SK-N-SH (cell line): ENCODE results near the gene SOX8. TPM values are rescaled to one million over a fixed set of nuclear protein-coding genes. Genes with fewer than 3 reads are reported as not detected.

Experiments
- CTCF ChIA-PET: fragments of 300-600, 350-600 bp; formaldehyde crosslinking; extraction: SDS; loops from one replicate; lab custom pipeline; 2021; lab: Yijun Ruan, JAX
- POLR2A ChIA-PET: fragments of 350-600 bp; sonication (Branson Sonifier 250); formaldehyde crosslinking; extraction: SDS; loops from one replicate; lab custom pipeline; 2020; ENCODE audit warnings: antibody characterized with exemption, inconsistent platforms; lab: Yijun Ruan, JAX
- DNase-seq: peaks from one replicate; pipeline ENCODE4 v3.0.0; 2012
- H2AFZ ChIP-seq: fragments of 200-600 bp; sonication (generic); 2 replicates; pipeline ENCODE4 v1.8.1; 2016; ENCODE audit warnings: antibody characterized with exemption, mild to moderate bottlenecking, low read depth
- H3F3A ChIP-seq: fragments of 200-600 bp; sonication (generic); replicated peaks from 2 replicates; pipeline ENCODE3; 2016; ENCODE audit warnings: antibody characterized with exemption, mild to moderate bottlenecking; ENCODE audit not compliant: insufficient read depth
- H3K27ac ChIP-seq, 2 experiments: fragments of 200-500 bp in 1 of 2; fragments of 200-600 bp in 1 of 2; sonication (Bioruptor generic) in 1 of 2; sonication (generic), shearing (Covaris generic) in 1 of 2; 2 replicates each; pipeline versions ENCODE4 v1.5.1 to v1.6.1; 2014 to 2016; ENCODE audit warnings: low read depth in 2 of 2, inconsistent platforms in 1 of 2, low read length in 1 of 2, mild to moderate bottlenecking in 1 of 2, mixed read lengths in 1 of 2
- H3K27me3 ChIP-seq: fragments of 200-600 bp; sonication (generic), shearing (Covaris generic); 2 replicates; pipeline ENCODE4 v1.6.1; 2016; ENCODE audit warnings: mixed run types; ENCODE audit not compliant: insufficient read depth
- H3K36me3 ChIP-seq, 2 experiments: fragments of 200-500 bp in 1 of 2; fragments of 200-600 bp in 1 of 2; sonication (Bioruptor generic) in 1 of 2; sonication (generic) in 1 of 2; replicated peaks in 1 of 2; 2 replicates each; pipeline versions ENCODE3 to v1.5.1; 2014 to 2016; ENCODE audit warnings: low read length in 1 of 2, mild to moderate bottlenecking in 1 of 2; ENCODE audit not compliant: insufficient read depth in 2 of 2, control insufficient read depth in 1 of 2
- H3K4me1 ChIP-seq, 2 experiments: fragments of 200-500 bp in 1 of 2; fragments of 200-600 bp in 1 of 2; sonication (Bioruptor generic) in 1 of 2; sonication (generic), shearing (Covaris generic) in 1 of 2; 2 replicates each; pipeline versions ENCODE4 v1.5.1 to v1.6.1; 2014 to 2016; ENCODE audit warnings: low read depth in 1 of 2, low read length in 1 of 2, mixed run types in 1 of 2; ENCODE audit not compliant: insufficient read depth in 2 of 2, control insufficient read depth in 1 of 2
- H3K4me2 ChIP-seq: fragments of 200-600 bp; sonication (generic), shearing (Covaris generic); 2 replicates; pipeline ENCODE4 v1.6.1; 2017; ENCODE audit warnings: mixed run types
- H3K4me3 ChIP-seq, 2 experiments: fragments of 200-500 bp in 1 of 2; fragments of 200-600 bp in 1 of 2; sonication (Bioruptor generic) in 1 of 2; sonication (generic), shearing (Covaris generic) in 1 of 2; 2 replicates each; pipeline versions ENCODE4 v1.5.1 to v1.8.1; 2014 to 2016; ENCODE audit warnings: low read depth in 2 of 2, inconsistent platforms in 1 of 2, low read length in 1 of 2, mild to moderate bottlenecking in 1 of 2, mixed read lengths in 1 of 2, moderate library complexity in 1 of 2
- H3K79me2 ChIP-seq: fragments of 200-600 bp; sonication (generic); 2 replicates; pipeline ENCODE4 v1.8.1; 2017; ENCODE audit warnings: mild to moderate bottlenecking; ENCODE audit not compliant: insufficient read depth
- H3K9ac ChIP-seq: fragments of 200-600 bp; sonication (generic); 2 replicates; pipeline ENCODE4 v1.6.1; 2017; ENCODE audit warnings: mixed run types
- H3K9me2 ChIP-seq: fragments of 200-600 bp; sonication (generic); 2 replicates; pipeline ENCODE4 v1.6.1; 2017; ENCODE audit warnings: mixed run types
- H3K9me3 ChIP-seq: fragments of 200-600 bp; sonication (generic); 2 replicates; pipeline ENCODE4 v1.6.1; 2017; ENCODE audit warnings: mixed run types, mild to moderate bottlenecking, moderate library complexity
- H4K20me1 ChIP-seq: fragments of 200-600 bp; sonication (generic); 2 replicates; pipeline ENCODE4 v1.6.1; 2017; ENCODE audit warnings: mild to moderate bottlenecking, mixed run types; ENCODE audit not compliant: insufficient read depth
- CTCF ChIP-seq: fragments of 200-600 bp; sonication (generic); IDR thresholded peaks from 2 replicates; pipeline ENCODE4 v1.6.1; 2017; ENCODE audit warnings: antibody characterized with exemption, mild to moderate bottlenecking, moderate library complexity
- EP300 ChIP-seq, 2 experiments: IDR thresholded peaks; 2 replicates each; pipeline versions ENCODE4 v1.4.0 to v1.6.1; 2012; ENCODE audit warnings: borderline replicate concordance in 1 of 2, low read depth in 1 of 2, low read length in 1 of 2
- FOXJ3 ChIP-seq: sonication (generic); formaldehyde crosslinking; IDR thresholded peaks from 2 replicates; pipeline ENCODE4 v1.5.1; 2020; ENCODE audit warnings: mild to moderate bottlenecking, missing genetic modification reagents
- FOXM1 ChIP-seq: IDR thresholded peaks from 2 replicates; pipeline ENCODE4 v1.4.0; 2012; ENCODE audit warnings: low read depth, mild to moderate bottlenecking
- GABPA ChIP-seq: IDR thresholded peaks from 2 replicates; pipeline ENCODE4 v1.4.0; 2012; ENCODE audit warnings: low read depth, mild to moderate bottlenecking
- GATA2 ChIP-seq: sonication (generic); formaldehyde crosslinking; IDR thresholded peaks from 2 replicates; pipeline ENCODE4 v1.5.0; 2020; ENCODE audit warnings: mild to moderate bottlenecking, missing genetic modification reagents
- MAX ChIP-seq: IDR thresholded peaks from 2 replicates; pipeline ENCODE4 v1.4.0; 2012; ENCODE audit warnings: low read depth
- NFIC ChIP-seq: IDR thresholded peaks from 2 replicates; pipeline ENCODE4 v1.4.0; 2012; ENCODE audit warnings: borderline replicate concordance
- NRF1 ChIP-seq: IDR thresholded peaks from 2 replicates; pipeline ENCODE4 v1.6.1; 2012; ENCODE audit warnings: low read depth, mild to moderate bottlenecking, low read length
- POLR2AphosphoS5 ChIP-seq: IDR thresholded peaks from 2 replicates; pipeline ENCODE4 v1.6.1; 2012; ENCODE audit warnings: low read depth, low read length
- RAD21 ChIP-seq: IDR thresholded peaks from 2 replicates; pipeline ENCODE4 v1.6.1; 2012; ENCODE audit warnings: mild to moderate bottlenecking, low read length
- REST ChIP-seq: IDR thresholded peaks from 2 replicates; pipeline ENCODE4 v1.6.1; 2012; ENCODE audit warnings: mild to moderate bottlenecking, low read depth, low read length, moderate library complexity
- RFX5 ChIP-seq: IDR thresholded peaks from 2 replicates; pipeline ENCODE4 v1.6.1; 2012; ENCODE audit warnings: mild to moderate bottlenecking, improper control_type of control experiment, low read length
- RXRA ChIP-seq: IDR thresholded peaks from 2 replicates; pipeline ENCODE4 v1.4.0; 2012; ENCODE audit warnings: low read depth, mild to moderate bottlenecking, borderline replicate concordance
- SMC3 ChIP-seq: IDR thresholded peaks from 2 replicates; pipeline ENCODE4 v1.6.1; 2012; ENCODE audit warnings: low read depth, low read length, improper control_type of control experiment
- TCF12 ChIP-seq: IDR thresholded peaks from 2 replicates; pipeline ENCODE4 v1.4.0; 2012
- TEAD4 ChIP-seq: IDR thresholded peaks from 2 replicates; pipeline ENCODE4 v1.4.0; 2012; ENCODE audit warnings: mild to moderate bottlenecking, borderline replicate concordance; ENCODE audit not compliant: insufficient read depth
- YY1 ChIP-seq: IDR thresholded peaks from 2 replicates; pipeline ENCODE4 v1.4.0; 2012; ENCODE audit warnings: low read depth, mild to moderate bottlenecking
- WGBS: methylation state at CpG from one replicate; pipeline ENCODE4 v1.1.6; 2017; ENCODE audit warnings: low lambda C conversion rate; 5-methylcytosine and 5-hydroxymethylcytosine counted together
- polyA plus RNA-seq, 3 experiments: library from polyadenylated mRNA; depleted of rRNA; stranded (reverse); fragments of >200 nt; gene quantifications; 2 replicates each; pipeline ENCODE4 v1.2.3, GENCODE V29; 2012
- TF ChIP-seq, protein P1 (sequence below): fragments of 150-350 bp; IDR thresholded peaks from 2 replicates; pipeline ENCODE4 v1.6.1; 2017; ENCODE audit warnings: antibody characterized with exemption, low read length, low read depth, borderline replicate concordance

The SOX8 gene
- polyA plus RNA-seq, 1 of the 3 experiments (the other 2 are of a cell fraction), result not detected

- no peak overlapping the region for H3K4me2 ChIP-seq
- no peaks in the 10 kb centered on the region for H3K36me3 ChIP-seq
- no peak overlapping the region for H3K4me3 ChIP-seq
- DNase-seq, result no peak
- no peaks in the 10 kb centered on the region for H3K9me2 ChIP-seq
- H3K27ac ChIP-seq, result no peak overlapping the region
- no peaks in the 10 kb centered on the region for H3K9me3 ChIP-seq
- H3K9ac ChIP-seq, result no peak overlapping the region
- H4K20me1 ChIP-seq, result 0 out of 2 replicates have a peak, but pooled peaks cover 5% of the 10 kb centered on the region
- H3K27me3 ChIP-seq, result peaks cover 87% of the 10 kb centered on the region
- H3K79me2 ChIP-seq, result no peaks in the 10 kb centered on the region
- 27% methylated on average over 3 of the region's 24 CpGs for whole genome bisulfite sequencing
- H3F3A ChIP-seq, result no peaks in the 10 kb centered on the region
- H3K4me1 ChIP-seq, result peaks cover 9 to 13% of the 10 kb centered on the region in 2 experiments; a peak in 3 of 4 replicates
- TF ChIP-seq FOXJ3 (CRISPR knock-in tag) (no peak), FOXM1 (no peak), SMC3 (no peak), RAD21 (no peak), RFX5 (no peak), TCF12 (no peak), TEAD4 (no peak)
- no peak overlapping the region for H2AFZ ChIP-seq
- CTCF ChIA-PET, result interaction anchor here (1.5 to 1.8 kb wide), 2 partner anchors 33 to 83 kb away, joined by 5 read pairs; no protein-coding TSS in a partner anchor
- POLR2A ChIA-PET, result no interaction called here
Measured at GRCh38 chr16:1022466-1022865, 40.9 kb downstream of the SOX8 start.

DNA sequence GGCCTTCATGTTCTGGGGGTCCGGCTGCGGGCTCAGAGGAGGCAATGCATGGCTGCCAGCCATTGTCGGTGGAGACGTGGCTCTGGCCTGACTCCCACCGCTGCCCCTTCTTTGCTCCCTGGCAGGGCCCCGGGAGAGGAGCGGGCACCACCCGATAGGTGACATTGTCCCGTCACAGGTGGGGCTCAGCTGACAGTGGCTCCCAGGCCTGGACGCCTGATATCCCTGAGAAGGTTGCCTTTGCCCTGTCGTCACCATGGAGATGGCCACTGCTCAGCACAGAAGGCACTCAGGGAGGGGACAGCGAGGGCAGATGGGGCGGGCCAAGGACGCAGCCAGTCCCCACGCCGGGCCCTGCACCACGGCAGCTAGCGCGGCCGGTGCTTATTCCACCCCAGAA, 42.6 kb downstream of the SOX8 start:
- POLR2A ChIA-PET, result no interaction called here
- WGBS, result 12% methylated on average over 8 of the region's 20 CpGs

More for the DNA sequence above, 42.6 kb downstream of the SOX8 start:
- CTCF ChIA-PET, result no interaction called here
- no peaks in the 10 kb centered on the region for H3F3A ChIP-seq
- no peak overlapping the region for H2AFZ ChIP-seq
- no peaks in the 10 kb centered on the region for H3K9me2 ChIP-seq
- H3K9me3 ChIP-seq, result no peaks in the 10 kb centered on the region
- no peak overlapping the region for H3K27ac ChIP-seq
- H3K79me2 ChIP-seq, result no peaks in the 10 kb centered on the region
- no peak for DNase-seq
- H3K4me3 ChIP-seq, result no peak overlapping the region
- TF ChIP-seq NFIC, result no peak
- TF ChIP-seq YY1, result no peak
- TF ChIP-seq GATA2 (CRISPR knock-in tag), result no peak
- no peak for TF ChIP-seq EP300 (IDR thresholded peaks at IDR 0.05; ENCODE audit: borderline replicate concordance in 1 of 2, low read depth in 1 of 2, low read length in 1 of 2)
- TF ChIP-seq TCF12, result no peak
- TF ChIP-seq CTCF, result no peak
- TF ChIP-seq TEAD4, result no peak
- TF ChIP-seq MAX, result no peak
- TF ChIP-seq GABPA, result no peak
- no peak for TF ChIP-seq FOXM1
- TF ChIP-seq, protein P1, sequence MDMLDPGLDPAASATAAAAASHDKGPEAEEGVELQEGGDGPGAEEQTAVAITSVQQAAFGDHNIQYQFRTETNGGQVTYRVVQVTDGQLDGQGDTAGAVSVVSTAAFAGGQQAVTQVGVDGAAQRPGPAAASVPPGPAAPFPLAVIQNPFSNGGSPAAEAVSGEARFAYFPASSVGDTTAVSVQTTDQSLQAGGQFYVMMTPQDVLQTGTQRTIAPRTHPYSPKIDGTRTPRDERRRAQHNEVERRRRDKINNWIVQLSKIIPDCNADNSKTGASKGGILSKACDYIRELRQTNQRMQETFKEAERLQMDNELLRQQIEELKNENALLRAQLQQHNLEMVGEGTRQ, result no peak
- TF ChIP-seq RXRA, result no peak
- TF ChIP-seq SMC3, result no peak
- no peak for TF ChIP-seq REST
- TF ChIP-seq POLR2AphosphoS5, result no peak
- TF ChIP-seq NRF1, result no peak
- no peak overlapping the region for H3K4me2 ChIP-seq
- no peak overlapping the region for H3K9ac ChIP-seq
- peaks cover 86% of the 10 kb centered on the region for H3K27me3 ChIP-seq
- H3K36me3 ChIP-seq, result no peaks in the 10 kb centered on the region
- 0 out of 2 replicates have a peak, but pooled peaks cover 5% of the 10 kb centered on the region for H4K20me1 ChIP-seq
- peaks cover 9% of the 10 kb centered on the region in 2 experiments; a peak in 3 of 4 replicates for H3K4me1 ChIP-seq
